Stimulated activated CD8-positive, alpha-beta memory T cell treated with anti-CD3 and anti-CD28 coated beads, Interleukin-4, amount 100 ng/mL, for 1 hour (primary cell): ENCODE results near the gene PCDHAC2.

Experiments
- DNase-seq, 2 donors: peaks; one replicate each; pipeline ENCODE4 v3.0.0-alpha.2; 2020; ENCODE audit warnings: low read depth in 2 of 2, low spot score in 1 of 2

Gene PCDHAC2

GRCh38 chr5:140966293-140967225, at the start of gene PCDHAC2:
PCDHAC2 (plus strand) TSS chr5:140966476; CDS start chr5:140966767, 291 bp downstream.
- DNase-seq: no peak

- no peak for DNase-seq
Observed at GRCh38 chr5:140923601-140924000, 42.7 kb upstream of the PCDHAC2 start.

- DNase-seq: no peak
Observed at GRCh38 chr5:140925806-140926442, 40.4 kb upstream of the PCDHAC2 start, which contains the start of gene PCDHAC1. PCDHAC1 (plus strand) TSS chr5:140926299; CDS start chr5:140926893, 594 bp downstream.

- DNase-seq: no peak
Observed at GRCh38 chr5:140926443-140927227, 39.6 kb upstream of the PCDHAC2 start.

GRCh38 chr5:140927228-140927573, 39.1 kb upstream of the PCDHAC2 start:
- DNase-seq: no peak

GRCh38 chr5:140934964-140935606, 31.2 kb upstream of the PCDHAC2 start:
- DNase-seq: no peak

- DNase-seq: no peak
Observed at GRCh38 chr5:140946578-140946977, 19.7 kb upstream of the PCDHAC2 start.

GRCh38 chr5:140951636-140952035, 14.6 kb upstream of the PCDHAC2 start:
- DNase-seq: no peak

- no peak for DNase-seq
Observed at GRCh38 chr5:140953234-140953633, 13.0 kb upstream of the PCDHAC2 start.

GRCh38 chr5:140962190-140962589, 4.1 kb upstream of the PCDHAC2 start:
- no peak for DNase-seq

- no peak for DNase-seq
Observed at GRCh38 chr5:140964356-140964755, 1.9 kb upstream of the PCDHAC2 start.

- DNase-seq: no peak
Observed at GRCh38 chr5:140965905-140966292, 377 bp upstream of the PCDHAC2 start.

GRCh38 chr5:140967226-140967893, 1.1 kb downstream of the PCDHAC2 start:
- DNase-seq: no peak

GRCh38 chr5:140969880-140970279, 3.6 kb downstream of the PCDHAC2 start:
- no peak for DNase-seq

- no peak for DNase-seq
Observed at GRCh38 chr5:140973550-140973949, 7.3 kb downstream of the PCDHAC2 start.

GRCh38 chr5:140977003-140977402, 10.7 kb downstream of the PCDHAC2 start:
- no peak for DNase-seq

- no peak for DNase-seq
Observed at GRCh38 chr5:140978260-140978659, 12.0 kb downstream of the PCDHAC2 start.

- no peak for DNase-seq
Observed at GRCh38 chr5:140978983-140979382, 12.7 kb downstream of the PCDHAC2 start.

- DNase-seq: no peak
Observed at GRCh38 chr5:140982083-140982716, 15.9 kb downstream of the PCDHAC2 start.

GRCh38 chr5:140986117-140986521, 19.8 kb downstream of the PCDHAC2 start:
- no peak for DNase-seq
